ENCODE measurements around the gene LSM3.

LSM3 gene

GRCh38 chr3:14181253-14181652 lies 2.6 kb downstream of the LSM3 start:
- TF ChIP-seq, protein P1, sequence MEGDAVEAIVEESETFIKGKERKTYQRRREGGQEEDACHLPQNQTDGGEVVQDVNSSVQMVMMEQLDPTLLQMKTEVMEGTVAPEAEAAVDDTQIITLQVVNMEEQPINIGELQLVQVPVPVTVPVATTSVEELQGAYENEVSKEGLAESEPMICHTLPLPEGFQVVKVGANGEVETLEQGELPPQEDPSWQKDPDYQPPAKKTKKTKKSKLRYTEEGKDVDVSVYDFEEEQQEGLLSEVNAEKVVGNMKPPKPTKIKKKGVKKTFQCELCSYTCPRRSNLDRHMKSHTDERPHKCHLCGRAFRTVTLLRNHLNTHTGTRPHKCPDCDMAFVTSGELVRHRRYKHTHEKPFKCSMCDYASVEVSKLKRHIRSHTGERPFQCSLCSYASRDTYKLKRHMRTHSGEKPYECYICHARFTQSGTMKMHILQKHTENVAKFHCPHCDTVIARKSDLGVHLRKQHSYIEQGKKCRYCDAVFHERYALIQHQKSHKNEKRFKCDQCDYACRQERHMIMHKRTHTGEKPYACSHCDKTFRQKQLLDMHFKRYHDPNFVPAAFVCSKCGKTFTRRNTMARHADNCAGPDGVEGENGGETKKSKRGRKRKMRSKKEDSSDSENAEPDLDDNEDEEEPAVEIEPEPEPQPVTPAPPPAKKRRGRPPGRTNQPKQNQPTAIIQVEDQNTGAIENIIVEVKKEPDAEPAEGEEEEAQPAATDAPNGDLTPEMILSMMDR (IDR thresholded peaks at IDR 0.05; ENCODE audit: extremely low read depth, insufficient read depth, missing control alignments): no peak
- in situ Hi-C loops (cut with MboI; ENCODE audit: low pct_unique_long_range_greater_than_20kb, low sequenced_read_pairs, unreplicated experiment): no loop called here
- DNase-seq (ENCODE audit: low spot score): no peak

- in situ Hi-C loops (cut with MboI; ENCODE audit: low pct_unique_long_range_greater_than_20kb, low sequenced_read_pairs, unreplicated experiment): no loop called here
- DNase-seq (ENCODE audit: low spot score): no peak
- TF ChIP-seq, protein P1 (IDR thresholded peaks at IDR 0.05; ENCODE audit: extremely low read depth, insufficient read depth, missing control alignments): no peak
Observed at GRCh38 chr3:14183015-14183577, 4.5 kb downstream of the LSM3 start.

DNA sequence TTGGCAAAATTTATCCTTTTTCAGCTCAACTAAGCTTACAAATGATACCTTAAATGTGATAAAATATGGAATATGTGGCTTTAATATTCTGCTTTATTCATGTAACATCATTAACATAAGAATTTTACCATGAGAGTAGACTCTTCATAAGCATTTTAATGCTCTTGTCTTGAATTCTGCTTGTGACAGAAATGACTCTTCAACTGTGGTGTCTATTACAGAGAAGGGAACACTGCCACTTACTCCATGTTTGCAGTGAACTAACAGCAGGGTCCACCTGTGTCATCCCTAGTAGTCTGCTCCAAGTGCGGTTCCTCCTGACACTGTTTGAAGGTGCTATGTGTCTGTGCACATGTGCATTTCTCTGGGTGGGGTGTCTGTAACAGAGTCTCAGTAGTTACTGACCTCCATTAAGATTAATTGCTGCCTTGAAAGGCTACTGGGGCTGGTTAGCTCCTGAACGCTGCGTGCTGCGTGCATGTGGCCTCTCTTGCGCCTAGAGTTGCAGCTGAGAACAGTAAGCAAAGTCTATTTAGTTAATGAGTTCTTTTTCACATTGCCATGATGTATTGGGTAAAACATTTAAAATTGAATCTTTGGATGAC lies 8.3 kb downstream of the LSM3 start:
- in situ Hi-C loops (cut with MboI; ENCODE audit: low pct_unique_long_range_greater_than_20kb, low sequenced_read_pairs, unreplicated experiment): no loop called here

DNA sequence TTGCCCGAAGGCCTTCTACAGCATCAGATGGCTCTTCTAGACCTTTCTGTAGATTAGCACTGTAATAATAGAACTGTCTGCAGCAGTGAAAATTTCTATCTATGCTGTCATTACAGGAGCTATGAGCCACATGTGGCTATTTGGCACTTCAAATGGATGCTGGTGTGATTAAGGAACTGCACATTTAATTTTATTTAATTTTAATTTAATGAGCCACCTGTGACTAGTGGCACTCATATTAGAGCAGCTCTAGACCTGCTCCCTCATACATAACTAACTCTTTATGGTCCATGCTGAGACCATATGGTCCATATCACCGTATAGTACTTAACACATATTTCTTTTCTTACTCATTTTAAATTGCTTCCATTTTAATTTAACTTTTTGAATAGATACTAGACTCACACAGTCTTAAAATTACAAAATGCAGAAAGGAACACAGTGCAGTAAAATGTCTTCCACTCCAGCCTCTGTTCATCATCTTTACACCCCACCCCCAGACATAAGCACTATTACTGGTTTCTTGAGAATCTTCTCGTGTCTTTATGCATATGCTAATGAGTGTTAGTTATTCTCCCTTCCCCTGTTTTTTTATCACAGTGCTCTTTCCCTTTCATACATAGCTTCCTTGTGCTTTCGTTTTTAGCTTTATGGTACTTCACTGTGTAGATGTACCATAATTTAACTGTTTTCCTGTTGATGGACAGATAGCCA lies 9.6 kb downstream of the LSM3 start:
- TF ChIP-seq, protein P1 (IDR thresholded peaks at IDR 0.05; ENCODE audit: extremely low read depth, insufficient read depth, missing control alignments): no peak
- in situ Hi-C loops (cut with MboI; ENCODE audit: low pct_unique_long_range_greater_than_20kb, low sequenced_read_pairs, unreplicated experiment): no loop called here
- no peak for DNase-seq (ENCODE audit: low spot score)

More for the DNA sequence above, 8.3 kb downstream of the LSM3 start:
- TF ChIP-seq, protein P1 (IDR thresholded peaks at IDR 0.05; ENCODE audit: extremely low read depth, insufficient read depth, missing control alignments): no peak
- no peak for DNase-seq (ENCODE audit: low spot score)

DNA sequence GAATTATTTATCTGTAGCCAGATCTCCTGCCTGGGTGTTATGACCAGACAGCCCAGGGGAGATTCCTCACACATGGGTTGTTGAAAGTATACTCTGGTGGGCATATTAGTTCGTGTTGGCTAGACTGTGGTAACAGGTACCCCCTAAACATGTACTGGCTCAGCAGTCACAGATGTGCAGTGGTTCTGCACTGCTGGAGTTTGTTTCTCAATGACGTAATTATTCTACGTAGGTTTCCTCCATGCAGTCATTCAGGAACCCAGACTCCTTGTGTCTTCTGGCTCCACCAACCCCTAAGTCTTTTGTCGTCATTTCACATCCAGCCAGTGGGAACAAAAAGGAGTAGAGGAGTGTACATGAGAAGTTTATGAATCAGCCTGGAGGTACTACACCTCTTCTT lies 16.2 kb downstream of the LSM3 start:
- peak; percentile 39 for DNase-seq (ENCODE audit: low spot score)

DNA sequence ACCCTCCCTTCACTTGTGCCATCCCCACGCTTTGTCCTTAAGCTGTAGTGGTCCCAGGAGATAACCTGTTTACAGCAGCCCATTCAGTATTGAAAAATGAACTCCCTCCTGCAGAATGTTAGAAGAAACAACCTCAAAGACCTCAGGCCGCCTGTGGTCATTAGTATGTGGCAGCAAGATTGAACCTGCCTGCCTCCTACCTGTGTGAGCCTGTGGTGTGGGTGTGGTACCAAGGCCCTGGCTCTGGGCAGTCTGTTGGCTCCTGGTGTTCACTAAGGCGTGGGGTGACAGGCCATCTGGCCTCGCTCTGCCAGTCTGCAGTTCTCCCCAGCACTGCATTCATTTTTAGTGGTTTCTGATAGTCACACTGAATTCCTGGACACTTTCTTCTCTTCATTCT lies 21.0 kb downstream of the LSM3 start:
- DNase-seq (ENCODE audit: low spot score): no peak
- in situ Hi-C loops (cut with MboI; ENCODE audit: low pct_unique_long_range_greater_than_20kb, low sequenced_read_pairs, unreplicated experiment): no loop called here
- TF ChIP-seq, protein P1 (IDR thresholded peaks at IDR 0.05; ENCODE audit: extremely low read depth, insufficient read depth, missing control alignments): no peak

More for the DNA sequence above, 16.2 kb downstream of the LSM3 start:
- in situ Hi-C loops (cut with MboI; ENCODE audit: low pct_unique_long_range_greater_than_20kb, low sequenced_read_pairs, unreplicated experiment): no loop called here
- TF ChIP-seq, protein P1 (IDR thresholded peaks at IDR 0.05; ENCODE audit: extremely low read depth, insufficient read depth, missing control alignments): no peak
